MM.1S (cell line): ENCODE results near the gene TSSC4.

Experiments used
- DNase-seq: peaks from one replicate; pipeline ENCODE4 v3.0.0-alpha.2; 2015
- H2AFZ ChIP-seq: fragments of 300-600 bp; sonication (generic); 2 replicates; pipeline ENCODE4 v1.6.0; 2016; ENCODE audit warnings: antibody characterized with exemption, low read length
- H3F3A ChIP-seq: fragments of 300-600 bp; sonication (generic); 2 replicates; pipeline ENCODE4 v1.6.1; 2016; ENCODE audit warnings: mild to moderate bottlenecking, antibody characterized with exemption, low read length, moderate library complexity, mixed read lengths; ENCODE audit not compliant: insufficient read depth
- H3K27ac ChIP-seq: fragments of 300-600 bp; sonication (generic); 2 replicates; pipeline ENCODE4 v1.5.1; 2016; ENCODE audit warnings: mild to moderate bottlenecking, low read length
- H3K27me3 ChIP-seq: fragments of 300-600 bp; sonication (generic); replicated peaks from 2 replicates; pipeline ENCODE4 v1.6.0; 2016; ENCODE audit warnings: low read length; ENCODE audit not compliant: insufficient read depth
- H3K36me3 ChIP-seq: fragments of 300-600 bp; sonication (generic); replicated peaks from 2 replicates; pipeline ENCODE4 v1.6.1; 2016; ENCODE audit warnings: mild to moderate bottlenecking, low read length, mixed read lengths; ENCODE audit not compliant: insufficient read depth
- H3K4me1 ChIP-seq: fragments of 300-600 bp; sonication (generic); 2 replicates; pipeline ENCODE4 v1.6.1; 2016; ENCODE audit warnings: low read length, mixed read lengths
- H3K4me2 ChIP-seq: fragments of 300-600 bp; sonication (generic); 2 replicates; pipeline ENCODE4 v1.6.0; 2016; ENCODE audit warnings: low read depth, low read length
- H3K4me3 ChIP-seq: fragments of 300-600 bp; sonication (generic); 2 replicates; pipeline ENCODE4 v1.5.1; 2016; ENCODE audit warnings: low read length, mixed read lengths
- H3K79me2 ChIP-seq: fragments of 300-600 bp; sonication (generic); 2 replicates; pipeline ENCODE4 v1.6.1; 2016; ENCODE audit warnings: mixed run types, low read length, mixed read lengths
- H3K9ac ChIP-seq: fragments of 300-600 bp; sonication (generic); 2 replicates; pipeline ENCODE4 v1.6.1; 2016; ENCODE audit warnings: low read length, mixed read lengths
- H3K9me2 ChIP-seq: fragments of 300-600 bp; sonication (generic); replicated peaks from 2 replicates; pipeline ENCODE4 v1.6.1; 2016; ENCODE audit warnings: mild to moderate bottlenecking, low read length, mixed read lengths; ENCODE audit not compliant: insufficient read depth
- H3K9me3 ChIP-seq: fragments of 300-600 bp; sonication (generic); replicated peaks from 2 replicates; pipeline ENCODE4 v1.6.1; 2016; ENCODE audit warnings: mild to moderate bottlenecking, low read length, mixed read lengths; ENCODE audit not compliant: insufficient read depth
- H4K20me1 ChIP-seq: fragments of 300-600 bp; sonication (generic); 2 replicates; pipeline ENCODE4 v1.6.1; 2016; ENCODE audit warnings: mild to moderate bottlenecking, low read length, moderate library complexity, mixed read lengths; ENCODE audit not compliant: insufficient read depth
- CTCF ChIP-seq: fragments of 300-600 bp; sonication (generic); IDR thresholded peaks from 2 replicates; pipeline ENCODE4 v1.5.1; 2016; ENCODE audit warnings: antibody characterized with exemption, low read length, mixed read lengths
- EZH2 ChIP-seq: fragments of 300-600 bp; sonication (generic); optimal IDR thresholded peaks from 2 replicates; pipeline ENCODE3; 2017; ENCODE audit warnings: low read depth, mild to moderate bottlenecking, antibody characterized with exemption, low read length, mixed read lengths
- EZH2phosphoT487 ChIP-seq: fragments of 300-600 bp; sonication (generic); IDR thresholded peaks from 2 replicates; pipeline ENCODE4 v1.6.1; 2018; ENCODE audit warnings: antibody characterized with exemption, low read length

The TSSC4 gene

GRCh38 chr11:2400069-2400761 is at the start of gene TSSC4:
Gene TSSC4, plus strand, starts transcription at chr11:2400750. Its CDS starts 1,884 bp downstream, at chr11:2402634.
- Histone ChIP-seq H3K9ac (peak within 1 kb of the TSS; percentile 97), H3K4me2 (peak within 1 kb of the TSS; percentile 99), H3K9me2 (no peaks in the 10 kb centered on the region), H3K9me3 (no peaks in the 10 kb centered on the region), H3F3A (no peaks in the 10 kb centered on the region), H2AFZ (peak within 1 kb of the TSS; percentile 78), H3K4me1 (peaks cover 12% of the 10 kb centered on the region), H3K36me3 (no peaks in the 10 kb centered on the region), H3K4me3 (peak within 1 kb of the TSS; percentile 99), H3K79me2 (peaks cover 31% of the 10 kb centered on the region), H4K20me1 (no peaks in the 10 kb centered on the region), H3K27ac (peak within 1 kb of the TSS; percentile 60), H3K27me3 (no peaks in the 10 kb centered on the region; the same call in none of the 2 replicates)
- no peak for TF ChIP-seq EZH2phosphoT487
- peak; percentile 98 for TF ChIP-seq CTCF
- TF ChIP-seq EZH2, result no peak
- peak; percentile 100 for DNase-seq

DNA sequence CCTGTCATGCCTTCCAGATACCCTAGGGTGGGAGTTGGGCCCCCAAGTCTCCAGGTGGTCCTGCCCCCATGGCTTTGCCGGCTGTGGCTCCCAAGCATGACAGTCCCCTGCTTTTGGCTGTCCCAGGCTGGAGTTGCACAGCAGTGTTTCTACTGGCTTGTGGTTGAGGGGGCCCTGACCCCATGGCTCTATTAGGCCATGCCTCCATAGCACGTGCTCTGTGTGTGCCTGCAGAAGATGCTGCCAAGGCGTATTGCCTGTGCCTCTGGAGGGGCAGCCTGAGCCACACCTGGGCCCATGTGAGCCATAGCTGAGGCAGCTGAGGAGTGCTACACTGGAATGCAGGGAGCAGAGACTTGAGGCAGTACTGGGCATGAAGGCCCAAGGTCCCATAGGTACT is 48.8 kb upstream of the TSSC4 start:
- H3K4me1 ChIP-seq, result no peaks in the 10 kb centered on the region
- no peak overlapping the region for H3K4me3 ChIP-seq
- no peak overlapping the region for H3K27ac ChIP-seq
- H3K27me3 ChIP-seq, result peaks cover 94% of the 10 kb centered on the region
- no peak for TF ChIP-seq EZH2phosphoT487
- TF ChIP-seq CTCF, result no peak
- TF ChIP-seq EZH2, result no peak
- H3K36me3 ChIP-seq, result no peaks in the 10 kb centered on the region
- H3K9ac ChIP-seq, result no peak overlapping the region
- H4K20me1 ChIP-seq, result no peaks in the 10 kb centered on the region
- no peaks in the 10 kb centered on the region for H3K79me2 ChIP-seq
- no peak overlapping the region for H2AFZ ChIP-seq
- DNase-seq, result no peak
- H3F3A ChIP-seq, result no peaks in the 10 kb centered on the region
- H3K4me2 ChIP-seq, result no peak overlapping the region
- no peaks in the 10 kb centered on the region for H3K9me2 ChIP-seq
- no peaks in the 10 kb centered on the region for H3K9me3 ChIP-seq

- Histone ChIP-seq H3K4me1 (no peaks in the 10 kb centered on the region), H3K27ac (no peak overlapping the region), H2AFZ (no peak overlapping the region), H3K27me3 (peaks cover 93% of the 10 kb centered on the region), H3K36me3 (no peaks in the 10 kb centered on the region), H3K79me2 (no peaks in the 10 kb centered on the region), H3F3A (no peaks in the 10 kb centered on the region), H4K20me1 (no peaks in the 10 kb centered on the region), H3K9ac (no peak overlapping the region), H3K4me2 (no peak overlapping the region), H3K9me3 (no peaks in the 10 kb centered on the region), H3K4me3 (no peak overlapping the region), H3K9me2 (no peaks in the 10 kb centered on the region)
- DNase-seq, result no peak
- TF ChIP-seq EZH2, result no peak
- TF ChIP-seq CTCF, result no peak
- no peak for TF ChIP-seq EZH2phosphoT487
Observed at GRCh38 chr11:2352420-2352819, 48.1 kb upstream of the TSSC4 start.
